ENCODE results near the gene MANEA.

MANEA gene

DNA sequence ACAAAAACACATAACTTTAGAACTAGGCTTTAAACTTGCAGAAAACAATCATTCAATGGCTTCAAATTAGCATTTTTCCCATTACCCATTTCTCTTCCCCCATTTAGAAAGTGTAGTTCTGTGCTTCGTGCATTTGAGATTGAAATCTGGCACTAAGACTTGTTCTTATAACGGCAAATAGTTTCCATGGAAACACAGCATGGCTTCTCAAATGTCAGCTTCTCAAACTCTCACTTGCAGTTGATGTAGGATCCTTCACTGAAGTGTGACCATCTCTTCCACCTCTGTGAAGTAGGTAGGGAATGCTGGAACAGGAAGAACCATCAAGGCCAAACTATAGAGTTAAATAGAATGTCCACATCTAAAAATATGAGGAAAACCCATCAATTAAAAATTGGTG, 52.2 kb downstream of the MANEA start:
- no peaks in the 10 kb centered on the region for H4K20me1 ChIP-seq
- H3K36me3 ChIP-seq = no peaks in the 10 kb centered on the region
- H3K27me3 ChIP-seq = no peaks in the 10 kb centered on the region
- no peak overlapping the region for H3K4me2 ChIP-seq
- H3K4me1 ChIP-seq = peaks cover 6% of the 10 kb centered on the region
- peaks cover 39% of the 10 kb centered on the region for H3K9me3 ChIP-seq
- H3K9ac ChIP-seq = no peak overlapping the region
- H3K27ac ChIP-seq = no peak overlapping the region
- no peak for TF ChIP-seq Cebpa-rat (IDR thresholded peaks at IDR 0.05)
- H3K4me3 ChIP-seq = no peak overlapping the region

DNA sequence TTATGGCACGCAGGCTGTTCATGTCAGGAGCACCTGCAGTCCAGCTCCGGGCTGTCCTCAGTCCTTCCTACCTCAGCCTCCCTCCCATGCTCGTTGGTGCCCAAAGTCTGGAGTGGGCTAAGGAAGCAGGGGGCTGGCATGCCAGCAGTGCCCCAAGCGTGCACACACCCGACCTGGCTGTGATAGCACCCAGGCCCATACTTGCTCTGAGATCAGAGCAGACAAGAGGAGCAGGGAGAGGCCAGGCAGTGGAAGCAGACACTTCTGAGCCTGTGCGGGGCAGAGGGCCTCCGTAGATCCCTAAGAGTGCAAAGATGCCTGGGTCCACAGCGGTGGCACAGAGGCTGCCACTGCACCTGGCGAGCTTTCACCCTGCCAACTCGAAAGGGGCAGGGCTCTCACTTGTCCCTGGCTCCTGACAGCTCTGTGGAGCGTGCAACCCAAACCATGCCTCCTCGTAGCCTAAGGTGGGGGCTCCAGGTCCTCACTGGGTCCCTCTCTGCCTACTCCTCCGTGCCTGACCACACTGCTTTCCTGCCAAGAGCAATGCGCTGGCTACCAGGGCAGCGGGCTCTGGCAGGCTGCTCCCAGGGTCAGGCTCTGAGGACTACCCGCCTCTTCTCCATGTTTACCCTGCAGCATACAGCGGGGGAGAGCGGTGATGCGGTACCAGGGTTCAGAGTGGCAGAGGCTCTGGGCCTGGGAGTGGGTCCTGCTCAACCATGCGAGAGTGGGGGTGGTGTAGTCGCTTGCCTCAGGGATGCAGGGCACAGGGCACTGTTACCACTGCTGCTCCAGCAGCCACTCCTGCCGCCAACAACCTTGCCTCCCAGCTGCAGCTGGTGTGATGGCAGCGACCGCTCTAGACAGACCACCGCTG, 59.5 kb downstream of the MANEA start:
- TF ChIP-seq Cebpa-rat (IDR thresholded peaks at IDR 0.05) = no peak
- Histone ChIP-seq H3K4me2 (no peak overlapping the region), H3K9ac (no peak overlapping the region), H4K20me1 (no peaks in the 10 kb centered on the region), H3K36me3 (no peaks in the 10 kb centered on the region), H3K27ac (no peak overlapping the region), H3K4me1 (no peaks in the 10 kb centered on the region), H3K27me3 (no peaks in the 10 kb centered on the region), H3K4me3 (no peak overlapping the region), H3K9me3 (peaks cover 24% of the 10 kb centered on the region)

DNA sequence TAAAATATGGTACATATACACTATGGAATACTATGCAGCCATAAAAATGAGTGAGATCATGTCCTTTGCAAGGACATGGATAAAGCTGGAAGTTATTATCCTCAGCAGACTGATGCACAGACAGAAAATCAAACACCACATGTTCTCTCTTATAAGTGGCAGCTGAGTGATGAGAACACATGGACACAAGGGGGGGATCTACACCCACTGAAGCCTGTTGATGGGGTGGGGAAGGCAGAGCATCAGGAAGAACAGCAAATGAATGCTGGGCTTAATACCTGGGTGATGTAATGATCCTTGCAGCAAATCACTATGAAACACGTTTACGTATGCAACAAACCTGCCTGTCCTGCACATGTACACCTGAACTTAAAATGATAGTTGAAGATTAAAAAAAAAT, 71.3 kb downstream of the MANEA start:
- no peak overlapping the region for H3K9ac ChIP-seq
- TF ChIP-seq Cebpa-rat (IDR thresholded peaks at IDR 0.05) = no peak
- H3K4me2 ChIP-seq = no peak overlapping the region
- no peaks in the 10 kb centered on the region for H3K4me1 ChIP-seq
- H3K27ac ChIP-seq = no peak overlapping the region
- H3K9me3 ChIP-seq = 0 out of 2 replicates have a peak, but pooled peaks cover 4% of the 10 kb centered on the region
- H3K27me3 ChIP-seq = no peaks in the 10 kb centered on the region
- no peak overlapping the region for H3K4me3 ChIP-seq
- no peaks in the 10 kb centered on the region for H3K36me3 ChIP-seq
- H4K20me1 ChIP-seq = no peaks in the 10 kb centered on the region

DNA sequence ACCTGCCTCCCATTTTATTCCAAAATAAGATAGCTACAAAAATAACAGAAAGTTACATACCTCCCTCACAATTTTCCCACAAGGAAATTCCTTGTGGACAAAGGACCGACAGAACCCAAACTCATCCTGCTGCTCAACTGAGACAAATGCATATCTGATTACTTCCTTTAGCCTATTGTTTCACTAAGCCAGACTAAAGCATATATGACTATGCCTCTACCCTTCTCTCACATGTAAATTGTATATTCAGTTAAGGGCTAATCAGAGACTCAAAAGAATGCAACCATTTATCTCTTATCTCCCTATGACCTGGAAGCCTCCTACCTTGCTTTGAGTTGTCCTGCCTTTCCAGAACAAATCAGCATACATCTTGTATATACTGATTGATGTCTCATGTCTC, 72.1 kb downstream of the MANEA start:
- no peaks in the 10 kb centered on the region for H4K20me1 ChIP-seq
- no peaks in the 10 kb centered on the region for H3K27me3 ChIP-seq
- H3K27ac ChIP-seq = no peak overlapping the region
- no peak overlapping the region for H3K4me3 ChIP-seq
- H3K9me3 ChIP-seq = 0 out of 2 replicates have a peak, but pooled peaks cover 4% of the 10 kb centered on the region
- TF ChIP-seq Cebpa-rat (IDR thresholded peaks at IDR 0.05) = no peak
- H3K4me1 ChIP-seq = no peaks in the 10 kb centered on the region
- H3K36me3 ChIP-seq = no peaks in the 10 kb centered on the region
- H3K4me2 ChIP-seq = no peak overlapping the region
- H3K9ac ChIP-seq = no peak overlapping the region

DNA sequence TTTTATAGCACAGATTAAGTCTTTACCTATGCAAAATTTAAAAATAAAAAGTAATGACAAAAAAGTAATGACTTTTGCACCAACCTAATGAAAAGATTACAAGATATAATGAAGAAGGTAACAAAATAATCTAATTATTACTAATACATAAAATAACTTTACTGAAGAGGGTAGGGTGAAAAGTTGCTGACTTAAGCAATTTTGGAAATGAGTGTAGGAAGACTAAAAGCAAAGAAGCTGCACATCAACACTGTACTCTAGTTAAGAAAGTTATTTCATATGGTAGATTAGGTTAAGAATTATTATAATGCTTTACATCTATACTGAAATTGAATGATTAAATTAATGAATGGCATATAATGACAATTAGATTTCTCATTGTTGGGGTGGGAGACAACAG, 76.8 kb downstream of the MANEA start:
- Histone ChIP-seq H3K4me1 (no peaks in the 10 kb centered on the region), H3K36me3 (no peaks in the 10 kb centered on the region), H4K20me1 (no peaks in the 10 kb centered on the region), H3K9ac (no peak overlapping the region), H3K27me3 (no peaks in the 10 kb centered on the region), H3K9me3 (0 out of 2 replicates have a peak, but pooled peaks cover 4% of the 10 kb centered on the region), H3K27ac (no peak overlapping the region), H3K4me2 (no peak overlapping the region), H3K4me3 (no peak overlapping the region)
- no peak for TF ChIP-seq Cebpa-rat (IDR thresholded peaks at IDR 0.05)

DNA sequence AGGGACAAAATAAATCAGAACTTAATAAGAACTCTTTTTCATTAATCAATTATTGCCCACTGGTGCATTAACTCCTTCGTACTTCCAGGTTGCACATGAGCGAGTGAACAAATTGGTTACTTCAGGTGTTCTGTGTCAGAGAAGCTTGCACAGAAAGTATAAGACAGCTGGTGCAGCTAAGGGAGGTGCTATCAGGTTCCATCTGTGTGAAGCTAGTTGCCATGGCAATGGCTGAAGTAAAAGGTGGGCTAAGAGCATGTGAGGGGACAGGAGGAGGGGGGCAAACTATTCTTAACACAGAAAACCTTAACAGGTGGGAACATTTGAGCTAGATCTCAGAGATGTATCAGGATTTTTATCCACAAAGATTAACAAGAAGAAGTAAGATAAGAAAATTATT, 81.6 kb downstream of the MANEA start:
- Histone ChIP-seq H3K27me3 (no peaks in the 10 kb centered on the region), H3K4me2 (no peak overlapping the region)
- no peak for TF ChIP-seq Cebpa-rat (IDR thresholded peaks at IDR 0.05)

More for the DNA sequence above, 81.6 kb downstream of the MANEA start:
- H3K36me3 ChIP-seq = no peaks in the 10 kb centered on the region
- no peaks in the 10 kb centered on the region for H3K9me3 ChIP-seq
- no peak overlapping the region for H3K9ac ChIP-seq
- no peak overlapping the region for H3K27ac ChIP-seq
- no peaks in the 10 kb centered on the region for H4K20me1 ChIP-seq
- no peaks in the 10 kb centered on the region for H3K4me1 ChIP-seq
- H3K4me3 ChIP-seq = no peak overlapping the region
